Activated CD4-positive, CD25-positive, alpha-beta regulatory T cell (primary cell): Measurements from ENCODE around the gene CDKN2AIP.

ENCODE experiments used
- DNase-seq, 4 experiments: peaks; one replicate each; lab custom pipeline; 2025; lab: John Stamatoyannopoulos, UW

Gene CDKN2AIP

DNA sequence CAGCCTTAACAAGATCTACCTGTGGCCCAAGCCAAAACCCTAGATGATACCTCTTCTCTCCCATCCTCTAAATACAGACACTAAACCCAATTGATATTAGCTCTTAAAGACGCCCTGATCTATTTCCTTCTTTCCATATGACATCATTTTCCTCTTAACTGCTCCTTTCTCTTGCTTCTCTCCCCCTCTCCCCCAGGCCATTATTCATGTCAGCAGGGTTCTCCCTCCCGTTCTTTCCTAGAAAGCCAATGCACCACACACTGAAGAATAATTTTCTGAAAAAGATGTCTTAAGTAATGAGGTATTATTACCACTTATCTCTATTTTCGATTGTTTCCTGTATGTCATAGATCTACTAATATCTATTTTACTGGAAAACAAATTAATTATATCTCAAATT lies 50.7 kb downstream of the CDKN2AIP start:
- no peak for DNase-seq
